ENCODE results near the gene CABCOCO1.
"Not testable (repeated sequence)": the region's sequence is repeated elsewhere in the genome, so short reads cannot be mapped to it uniquely, and the experiment has no call there.

Gene CABCOCO1

DNA sequence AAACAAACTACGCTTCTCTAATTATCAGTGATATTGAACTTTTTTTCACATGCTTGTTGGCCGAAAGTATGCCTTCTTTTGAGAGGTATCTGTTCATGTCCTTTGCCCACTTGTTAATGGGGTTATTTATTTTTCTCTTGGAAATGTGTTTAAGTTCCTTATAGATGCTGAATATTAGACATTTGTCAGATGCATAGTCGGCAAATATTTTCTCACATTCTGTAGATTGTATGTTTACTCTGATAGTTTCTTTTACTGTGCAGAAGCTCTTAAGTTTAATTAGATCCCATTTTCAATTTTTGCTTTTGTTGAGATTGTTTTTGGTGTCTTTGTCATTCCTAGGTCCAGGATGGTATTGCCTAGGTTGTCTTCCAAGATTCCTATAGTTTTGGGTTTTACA is 73.2 kb downstream of the CABCOCO1 start:
- TF ChIP-seq, protein P1, sequence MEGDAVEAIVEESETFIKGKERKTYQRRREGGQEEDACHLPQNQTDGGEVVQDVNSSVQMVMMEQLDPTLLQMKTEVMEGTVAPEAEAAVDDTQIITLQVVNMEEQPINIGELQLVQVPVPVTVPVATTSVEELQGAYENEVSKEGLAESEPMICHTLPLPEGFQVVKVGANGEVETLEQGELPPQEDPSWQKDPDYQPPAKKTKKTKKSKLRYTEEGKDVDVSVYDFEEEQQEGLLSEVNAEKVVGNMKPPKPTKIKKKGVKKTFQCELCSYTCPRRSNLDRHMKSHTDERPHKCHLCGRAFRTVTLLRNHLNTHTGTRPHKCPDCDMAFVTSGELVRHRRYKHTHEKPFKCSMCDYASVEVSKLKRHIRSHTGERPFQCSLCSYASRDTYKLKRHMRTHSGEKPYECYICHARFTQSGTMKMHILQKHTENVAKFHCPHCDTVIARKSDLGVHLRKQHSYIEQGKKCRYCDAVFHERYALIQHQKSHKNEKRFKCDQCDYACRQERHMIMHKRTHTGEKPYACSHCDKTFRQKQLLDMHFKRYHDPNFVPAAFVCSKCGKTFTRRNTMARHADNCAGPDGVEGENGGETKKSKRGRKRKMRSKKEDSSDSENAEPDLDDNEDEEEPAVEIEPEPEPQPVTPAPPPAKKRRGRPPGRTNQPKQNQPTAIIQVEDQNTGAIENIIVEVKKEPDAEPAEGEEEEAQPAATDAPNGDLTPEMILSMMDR (conservative IDR thresholded peaks at IDR 0.05): no peak
- no peak overlapping the region for H3K27ac ChIP-seq

DNA sequence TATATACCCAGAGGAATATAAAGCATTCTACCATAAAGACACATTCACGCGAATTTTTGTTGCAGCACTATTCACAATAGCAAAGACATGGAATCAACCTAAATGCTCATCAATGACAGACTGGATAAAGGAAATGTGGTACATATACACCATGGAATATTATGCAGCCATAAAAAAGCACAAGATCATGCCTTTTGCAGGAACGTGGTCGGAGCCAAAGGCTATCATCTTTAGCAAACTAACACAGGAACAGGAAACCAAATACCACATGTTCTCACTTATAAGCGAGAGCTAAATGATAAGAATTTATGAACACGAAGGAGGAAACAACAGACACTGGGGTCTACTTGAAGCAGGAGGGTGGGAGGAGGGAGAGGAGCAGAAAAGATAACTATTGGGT is 74.7 kb downstream of the CABCOCO1 start:
- not testable (repeated sequence) for H3K27ac ChIP-seq

DNA sequence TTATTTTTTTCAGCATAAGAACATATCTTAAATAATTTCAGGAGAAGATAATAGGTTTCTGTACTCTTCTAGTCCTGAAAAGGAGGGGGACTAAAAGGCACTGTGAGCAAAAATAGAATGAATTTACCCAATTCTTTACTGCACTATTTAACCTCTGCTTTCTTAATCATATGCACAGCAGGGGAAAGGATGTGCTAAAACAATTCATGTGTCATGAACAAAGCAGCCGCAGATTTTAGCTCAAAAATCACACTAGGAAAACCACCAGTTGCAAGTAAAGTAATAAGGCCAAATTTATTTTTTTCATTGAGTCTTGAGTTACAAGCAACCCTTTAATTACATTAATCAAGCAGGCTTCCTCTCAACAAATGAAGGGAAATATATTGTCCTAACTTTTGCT is 80.1 kb downstream of the CABCOCO1 start:
- no peak overlapping the region for H3K27ac ChIP-seq
- TF ChIP-seq, protein P1 (conservative IDR thresholded peaks at IDR 0.05): no peak

GRCh38 chr10:61744469-61744868 is 81.7 kb downstream of the CABCOCO1 start:
- TF ChIP-seq, protein P1 (conservative IDR thresholded peaks at IDR 0.05): no peak

DNA sequence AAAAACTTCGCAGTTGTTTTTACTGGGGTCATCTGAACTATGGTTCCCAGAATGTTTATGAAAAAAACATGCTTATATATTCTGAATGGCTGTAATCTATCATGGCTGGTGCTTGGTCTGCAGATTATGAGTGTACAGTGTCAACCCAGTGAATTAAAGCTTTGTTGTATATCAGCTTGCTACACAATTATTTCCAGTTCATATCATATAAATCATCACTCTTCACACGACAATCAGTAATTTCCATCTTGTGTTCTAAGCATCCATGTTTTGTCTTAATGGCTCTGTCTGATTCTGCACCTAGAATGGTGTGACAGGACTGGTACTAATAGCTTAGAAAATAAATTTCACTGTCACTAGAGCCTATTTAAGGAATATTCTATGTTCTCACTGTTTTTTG is 83.6 kb downstream of the CABCOCO1 start:
- H3K27ac ChIP-seq: no peak overlapping the region
- TF ChIP-seq, protein P1 (conservative IDR thresholded peaks at IDR 0.05): no peak

More at GRCh38 chr10:61744469-61744868, 81.7 kb downstream of the CABCOCO1 start:
- no peak overlapping the region for H3K27ac ChIP-seq

DNA sequence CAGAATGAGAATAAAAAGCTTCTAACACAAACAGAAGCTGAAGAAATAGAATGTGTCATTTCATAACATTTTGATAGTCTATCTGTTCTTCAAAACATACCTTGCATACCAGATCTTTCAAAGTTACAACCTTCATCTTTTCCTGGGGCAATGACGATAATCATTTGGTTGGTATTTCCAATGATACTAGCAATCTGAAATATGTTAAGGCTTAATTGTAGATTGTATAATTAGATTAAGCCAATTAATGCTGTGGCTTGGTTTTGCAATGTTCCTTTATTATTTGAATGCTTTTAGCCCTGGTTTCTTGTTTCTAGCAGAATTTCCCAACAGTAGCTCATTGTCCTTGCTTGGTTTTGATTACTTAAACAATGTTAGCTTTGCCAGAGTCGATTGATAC is 84.6 kb downstream of the CABCOCO1 start:
- TF ChIP-seq, protein P1 (conservative IDR thresholded peaks at IDR 0.05): no peak
- no peak overlapping the region for H3K27ac ChIP-seq

- 0 out of 2 replicates have a peak overlapping the region, but pooled peaks have one; percentile 13 for H3K27ac ChIP-seq
- TF ChIP-seq, protein P1 (conservative IDR thresholded peaks at IDR 0.05): no peak
Observed at GRCh38 chr10:61749291-61749690, 86.6 kb downstream of the CABCOCO1 start.

- H3K27ac ChIP-seq: no peak overlapping the region
- TF ChIP-seq, protein P1 (conservative IDR thresholded peaks at IDR 0.05): peak; percentile 76
Observed at GRCh38 chr10:61750943-61751471, 88.3 kb downstream of the CABCOCO1 start.

All from VCaP (cell line).